NT2/D1 (cell line): ENCODE results near the gene SRL.

Experiments used
- SUZ12 ChIP-seq: IDR thresholded peaks from 2 replicates; pipeline ENCODE4 v1.6.1; 2011; ENCODE audit not compliant: insufficient read length, insufficient read depth; ENCODE audit errors: extremely low read depth
- YY1 ChIP-seq: IDR thresholded peaks from 2 replicates; pipeline ENCODE4 v1.6.1; 2011; ENCODE audit not compliant: insufficient read length, insufficient read depth
- ZNF274 ChIP-seq: IDR thresholded peaks from 2 replicates; pipeline ENCODE4 v1.6.1; 2011; ENCODE audit warnings: mild to moderate bottlenecking, low read depth, low read length

DNA sequence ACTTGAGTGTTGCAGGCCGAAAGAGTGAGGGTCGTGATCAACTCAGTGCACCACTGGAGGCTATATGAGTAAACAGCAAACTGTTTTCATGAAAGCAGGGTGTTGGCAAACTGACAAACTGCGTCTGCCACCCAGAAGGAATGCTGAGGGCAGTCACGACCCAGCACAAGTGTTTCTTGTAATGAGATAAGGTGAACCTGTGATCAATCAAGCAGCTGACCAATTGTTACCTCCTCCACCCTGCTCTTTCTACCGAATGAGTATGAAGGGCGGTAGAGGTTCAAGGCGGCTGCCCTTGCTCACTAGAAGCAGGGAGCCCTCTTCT lies 5.5 kb upstream of the SRL start:
- TF ChIP-seq ZNF274 (no peak), YY1 (no peak), SUZ12 (no peak)
